HepG2 (cell line): ENCODE results near the gene RABGGTA. TPM values are rescaled to one million over a fixed set of nuclear protein-coding genes. Genes with fewer than 3 reads are reported as not detected.

Source experiments
- MXD4 ChIP-seq: IDR thresholded peaks from 2 replicates; pipeline ENCODE4 v1.6.1; 2016; ENCODE audit warnings: mild to moderate bottlenecking, missing biosample characterization, missing genetic modification reagents
- SMAD1 ChIP-seq: sonication (generic); formaldehyde crosslinking; IDR thresholded peaks from 2 replicates; pipeline ENCODE4 v1.4.0; 2020; ENCODE audit warnings: missing genetic modification reagents, low read depth, mild to moderate bottlenecking, borderline replicate concordance
- SMARCC2 ChIP-seq: fragments of 450-650 bp; IDR thresholded peaks from 2 replicates; pipeline ENCODE4 v1.6.1; 2017; ENCODE audit warnings: antibody characterized with exemption, mild to moderate bottlenecking
- SOX13 ChIP-seq, 3 experiments: fragments of 450-650 bp in 1 of 3; sonication (generic) in 1 of 3; formaldehyde crosslinking in 1 of 3; IDR thresholded peaks in 2 of 3; conservative IDR thresholded peaks in 1 of 3; 2 replicates each; pipeline versions ENCODE4 v1.5.0 to v1.6.1; 2016 to 2020; ENCODE audit warnings: antibody characterized with exemption in 1 of 3, mild to moderate bottlenecking in 1 of 3, missing compliant biosample characterization in 1 of 3, missing genetic modification reagents in 1 of 3, moderate library complexity in 1 of 3
- TCF12 ChIP-seq, 2 experiments: fragments of 450-650 bp in 1 of 2; sonication (generic) in 1 of 2; formaldehyde crosslinking in 1 of 2; IDR thresholded peaks; 2 replicates each; pipeline versions ENCODE4 v1.6.1 to v1.8.0; 2017 to 2022; ENCODE audit warnings: antibody characterized with exemption in 1 of 2, mild to moderate bottlenecking in 1 of 2, missing genetic modification reagents in 1 of 2, moderate library complexity in 1 of 2
- ZNF772 ChIP-seq: sonication (generic); formaldehyde crosslinking; IDR thresholded peaks from 2 replicates; pipeline ENCODE4 v1.5.0; 2020; ENCODE audit warnings: mild to moderate bottlenecking, missing genetic modification reagents
- polyA plus RNA-seq, 8 experiments: library from polyadenylated mRNA; depleted of rRNA in 3 of 8; stranded (reverse) in 7 of 8; unstranded in 1 of 8; fragments of >200 nt; fragmentation: Illumina TruSeq in 4 of 8; extraction: Trizol in 4 of 8; gene quantifications; 2 replicates each; pipeline versions ENCODE4 v1.2.1 to v1.2.3, GENCODE V29; 2011 to 2016; ENCODE audit warnings: low read depth in 4 of 8, missing spikeins in 1 of 8, mixed read lengths in 1 of 8; ENCODE audit not compliant: insufficient read depth in 1 of 8
- total RNA-seq, 5 experiments: library from RNA; depleted of rRNA; stranded (reverse); fragments of >200 nt; fragmentation: Illumina TruSeq; extraction: Trizol; gene quantifications; 2 replicates each; pipeline ENCODE4 v1.2.3, GENCODE V29; 2016; ENCODE audit warnings: low read depth in 1 of 5
- TF ChIP-seq, protein P1 (sequence below), 2 experiments: fragments of 450-650 bp in 1 of 2; sonication (generic) in 1 of 2; formaldehyde crosslinking in 1 of 2; IDR thresholded peaks; 2 replicates each; pipeline versions ENCODE4 v1.6.1 to v1.8.0; 2016 to 2022; ENCODE audit warnings: antibody characterized with exemption in 1 of 2, mild to moderate bottlenecking in 1 of 2, missing genetic modification reagents in 1 of 2
- TF ChIP-seq, protein P2 (sequence below): IDR thresholded peaks from 2 replicates; pipeline ENCODE4 v1.6.1; 2012; ENCODE audit warnings: inconsistent platforms
- TF ChIP-seq, protein P3 (sequence below): sonication (generic); formaldehyde crosslinking; IDR thresholded peaks from 2 replicates; pipeline ENCODE4 v1.4.0; 2020; ENCODE audit warnings: missing genetic modification reagents, mild to moderate bottlenecking, borderline replicate concordance
- TF ChIP-seq, protein P4 (sequence below): sonication (generic); formaldehyde crosslinking; IDR thresholded peaks from 2 replicates; pipeline ENCODE4 v1.4.0; 2020; ENCODE audit warnings: missing genetic modification reagents

RABGGTA gene
- total and polyA plus RNA-seq, 2 of the 13 experiments (the other 11 are each of a cell fraction or from before 2014, with no cell fraction given), result 57.9 to 90.8 TPM

DNA sequence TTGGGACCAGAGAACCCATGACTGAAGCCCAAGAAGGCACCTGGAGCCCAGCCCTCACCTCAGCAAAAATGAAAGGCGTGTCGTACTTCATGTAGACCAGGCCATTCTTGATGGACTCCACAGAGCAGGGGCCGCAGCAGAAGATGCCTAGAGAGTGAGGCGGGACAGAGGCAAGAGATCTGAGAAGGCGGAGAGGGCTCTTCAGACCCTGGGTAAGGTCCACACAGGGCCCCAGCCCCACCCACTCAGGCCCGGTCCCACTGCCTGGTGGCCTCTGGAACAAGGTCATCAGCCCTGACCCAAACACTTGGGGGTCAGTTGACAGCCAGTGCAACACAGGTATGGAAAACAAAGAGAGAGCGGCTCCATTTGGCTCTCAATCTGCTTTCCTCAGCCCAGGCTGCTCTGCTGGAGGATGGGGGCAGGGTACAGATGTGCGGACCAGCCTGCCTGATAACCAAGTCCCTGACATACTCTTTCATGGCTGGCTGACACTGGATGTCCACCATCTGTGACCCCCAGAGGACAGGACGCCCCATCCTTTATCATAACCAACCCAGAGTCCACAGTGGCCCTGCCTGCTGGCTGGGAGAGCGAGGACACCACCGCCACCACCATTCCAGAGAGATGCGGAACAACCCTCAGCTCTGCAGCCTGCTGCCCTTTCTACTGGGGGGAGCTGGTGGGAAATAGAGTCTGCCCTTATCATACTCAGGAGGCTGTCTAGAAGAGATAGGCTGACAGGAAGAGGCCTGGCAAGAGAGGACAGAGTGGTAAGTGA is 15.3 kb downstream of the RABGGTA start (continued):
- TF ChIP-seq, protein P1, sequence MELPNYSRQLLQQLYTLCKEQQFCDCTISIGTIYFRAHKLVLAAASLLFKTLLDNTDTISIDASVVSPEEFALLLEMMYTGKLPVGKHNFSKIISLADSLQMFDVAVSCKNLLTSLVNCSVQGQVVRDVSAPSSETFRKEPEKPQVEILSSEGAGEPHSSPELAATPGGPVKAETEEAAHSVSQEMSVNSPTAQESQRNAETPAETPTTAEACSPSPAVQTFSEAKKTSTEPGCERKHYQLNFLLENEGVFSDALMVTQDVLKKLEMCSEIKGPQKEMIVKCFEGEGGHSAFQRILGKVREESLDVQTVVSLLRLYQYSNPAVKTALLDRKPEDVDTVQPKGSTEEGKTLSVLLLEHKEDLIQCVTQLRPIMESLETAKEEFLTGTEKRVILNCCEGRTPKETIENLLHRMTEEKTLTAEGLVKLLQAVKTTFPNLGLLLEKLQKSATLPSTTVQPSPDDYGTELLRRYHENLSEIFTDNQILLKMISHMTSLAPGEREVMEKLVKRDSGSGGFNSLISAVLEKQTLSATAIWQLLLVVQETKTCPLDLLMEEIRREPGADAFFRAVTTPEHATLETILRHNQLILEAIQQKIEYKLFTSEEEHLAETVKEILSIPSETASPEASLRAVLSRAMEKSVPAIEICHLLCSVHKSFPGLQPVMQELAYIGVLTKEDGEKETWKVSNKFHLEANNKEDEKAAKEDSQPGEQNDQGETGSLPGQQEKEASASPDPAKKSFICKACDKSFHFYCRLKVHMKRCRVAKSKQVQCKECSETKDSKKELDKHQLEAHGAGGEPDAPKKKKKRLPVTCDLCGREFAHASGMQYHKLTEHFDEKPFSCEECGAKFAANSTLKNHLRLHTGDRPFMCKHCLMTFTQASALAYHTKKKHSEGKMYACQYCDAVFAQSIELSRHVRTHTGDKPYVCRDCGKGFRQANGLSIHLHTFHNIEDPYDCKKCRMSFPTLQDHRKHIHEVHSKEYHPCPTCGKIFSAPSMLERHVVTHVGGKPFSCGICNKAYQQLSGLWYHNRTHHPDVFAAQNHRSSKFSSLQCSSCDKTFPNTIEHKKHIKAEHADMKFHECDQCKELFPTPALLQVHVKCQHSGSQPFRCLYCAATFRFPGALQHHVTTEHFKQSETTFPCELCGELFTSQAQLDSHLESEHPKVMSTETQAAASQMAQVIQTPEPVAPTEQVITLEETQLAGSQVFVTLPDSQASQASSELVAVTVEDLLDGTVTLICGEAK (IDR thresholded peaks at IDR 0.05), result no peak
- TF ChIP-seq, protein P1 (CRISPR knock-in tag; IDR thresholded peaks at IDR 0.05), result no peak; the same call in 1 of the 2 replicates
- TF ChIP-seq MXD4 (CRISPR knock-in tag) (0 out of 2 replicates have a peak, but pooled peaks have one; percentile 5), SOX13 (IDR thresholded peaks at IDR 0.05) (no peak; the same call in 1 of the 2 replicates), SOX13 (CRISPR knock-in tag; conservative IDR thresholded peaks at IDR 0.05 in 1 of 2, IDR thresholded peaks at IDR 0.05 in 1 of 2) (peak in 1 of 2 experiments; percentile 51; a peak in 2 of 4 replicates), TCF12 (IDR thresholded peaks at IDR 0.05) (no peak), TCF12 (CRISPR knock-in tag; IDR thresholded peaks at IDR 0.05) (0 out of 2 replicates have a peak, but pooled peaks have one; percentile 43), SMAD1 (CRISPR knock-in tag) (0 out of 2 replicates have a peak, but pooled peaks have one; percentile 36), ZNF772 (CRISPR knock-in tag) (peak; percentile 55; the same call in 1 of the 2 replicates), SMARCC2 (no peak)
- TF ChIP-seq, protein P2, sequence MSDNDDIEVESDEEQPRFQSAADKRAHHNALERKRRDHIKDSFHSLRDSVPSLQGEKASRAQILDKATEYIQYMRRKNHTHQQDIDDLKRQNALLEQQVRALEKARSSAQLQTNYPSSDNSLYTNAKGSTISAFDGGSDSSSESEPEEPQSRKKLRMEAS, result peak; percentile 31; the same call in 1 of the 2 replicates
- TF ChIP-seq, protein P3, sequence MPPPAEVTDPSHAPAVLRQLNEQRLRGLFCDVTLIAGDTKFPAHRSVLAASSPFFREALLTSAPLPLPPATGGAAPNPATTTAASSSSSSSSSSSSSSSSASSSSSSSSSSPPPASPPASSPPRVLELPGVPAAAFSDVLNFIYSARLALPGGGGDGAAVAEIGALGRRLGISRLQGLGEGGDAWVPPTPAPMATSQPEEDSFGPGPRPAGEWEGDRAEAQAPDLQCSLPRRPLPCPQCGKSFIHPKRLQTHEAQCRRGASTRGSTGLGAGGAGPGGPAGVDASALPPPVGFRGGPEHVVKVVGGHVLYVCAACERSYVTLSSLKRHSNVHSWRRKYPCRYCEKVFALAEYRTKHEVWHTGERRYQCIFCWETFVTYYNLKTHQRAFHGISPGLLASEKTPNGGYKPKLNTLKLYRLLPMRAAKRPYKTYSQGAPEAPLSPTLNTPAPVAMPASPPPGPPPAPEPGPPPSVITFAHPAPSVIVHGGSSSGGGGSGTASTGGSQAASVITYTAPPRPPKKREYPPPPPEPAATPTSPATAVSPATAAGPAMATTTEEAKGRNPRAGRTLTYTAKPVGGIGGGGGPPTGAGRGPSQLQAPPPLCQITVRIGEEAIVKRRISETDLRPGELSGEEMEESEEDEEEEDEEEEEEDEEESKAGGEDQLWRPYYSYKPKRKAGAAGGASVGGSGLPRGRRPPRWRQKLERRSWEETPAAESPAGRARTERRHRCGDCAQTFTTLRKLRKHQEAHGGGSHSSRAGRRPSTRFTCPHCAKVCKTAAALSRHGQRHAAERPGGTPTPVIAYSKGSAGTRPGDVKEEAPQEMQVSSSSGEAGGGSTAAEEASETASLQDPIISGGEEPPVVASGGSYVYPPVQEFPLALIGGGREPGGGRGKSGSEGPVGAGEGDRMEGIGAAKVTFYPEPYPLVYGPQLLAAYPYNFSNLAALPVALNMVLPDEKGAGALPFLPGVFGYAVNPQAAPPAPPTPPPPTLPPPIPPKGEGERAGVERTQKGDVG, result peak; percentile 100
- TF ChIP-seq, protein P4, sequence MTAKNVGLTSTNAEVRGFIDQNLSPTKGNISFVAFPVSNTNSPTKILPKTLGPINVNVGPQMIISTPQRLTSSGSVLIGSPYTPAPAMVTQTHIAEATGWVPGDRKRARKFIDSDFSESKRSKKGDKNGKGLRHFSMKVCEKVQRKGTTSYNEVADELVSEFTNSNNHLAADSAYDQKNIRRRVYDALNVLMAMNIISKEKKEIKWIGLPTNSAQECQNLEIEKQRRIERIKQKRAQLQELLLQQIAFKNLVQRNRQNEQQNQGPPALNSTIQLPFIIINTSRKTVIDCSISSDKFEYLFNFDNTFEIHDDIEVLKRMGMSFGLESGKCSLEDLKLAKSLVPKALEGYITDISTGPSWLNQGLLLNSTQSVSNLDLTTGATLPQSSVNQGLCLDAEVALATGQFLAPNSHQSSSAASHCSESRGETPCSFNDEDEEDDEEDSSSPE (CRISPR knock-in tag), result no peak
